ENCODE measurements around the gene PSORS1C2.
"Not testable (repeated sequence)": the region's sequence is repeated elsewhere in the genome, so short reads cannot be mapped to it uniquely, and the experiment has no call there.

Gene PSORS1C2

GRCh38 chr6:31138982-31139381, at the start of gene PSORS1C2:
Gene PSORS1C2 (minus strand): TSS chr6:31139066. CDS start chr6:31139026, 40 bp downstream.
- DNase-seq = no peak

- DNase-seq = no peak
Measured at GRCh38 chr6:31187780-31188194, 48.9 kb upstream of the PSORS1C2 start.

- no peak for DNase-seq
Measured at GRCh38 chr6:31186052-31186734, 47.3 kb upstream of the PSORS1C2 start.

- not testable (repeated sequence) for DNase-seq
Measured at GRCh38 chr6:31185695-31186051, 46.8 kb upstream of the PSORS1C2 start.

- DNase-seq = not testable (repeated sequence)
Measured at GRCh38 chr6:31183859-31184258, 45.0 kb upstream of the PSORS1C2 start.

- DNase-seq = not testable (repeated sequence)
Measured at GRCh38 chr6:31183287-31183686, 44.4 kb upstream of the PSORS1C2 start.

GRCh38 chr6:31180500-31180899, 41.6 kb upstream of the PSORS1C2 start:
- no peak for DNase-seq

- DNase-seq = no peak
Measured at GRCh38 chr6:31179896-31180295, 41.0 kb upstream of the PSORS1C2 start.

- DNase-seq = no peak
Measured at GRCh38 chr6:31179042-31179386, 40.1 kb upstream of the PSORS1C2 start.

GRCh38 chr6:31178143-31179041, 39.5 kb upstream of the PSORS1C2 start:
- DNase-seq = no peak

- no peak for DNase-seq
Measured at GRCh38 chr6:31175971-31176370, 37.1 kb upstream of the PSORS1C2 start.

GRCh38 chr6:31174378-31174777, 35.5 kb upstream of the PSORS1C2 start:
- no peak for DNase-seq

GRCh38 chr6:31173406-31173805, 34.5 kb upstream of the PSORS1C2 start:
- DNase-seq = no peak

GRCh38 chr6:31172973-31173384, 34.1 kb upstream of the PSORS1C2 start:
- DNase-seq = no peak

- no peak for DNase-seq
Measured at GRCh38 chr6:31171931-31172905, 33.4 kb upstream of the PSORS1C2 start.

GRCh38 chr6:31170987-31171671, 32.3 kb upstream of the PSORS1C2 start:
- DNase-seq = no peak

GRCh38 chr6:31170600-31170881, 31.7 kb upstream of the PSORS1C2 start, which contains the start of gene POU5F1:
Gene POU5F1 (minus strand): TSS chr6:31170682. CDS start chr6:31170620, 62 bp downstream.
- DNase-seq = no peak

- DNase-seq = not testable (repeated sequence)
Measured at GRCh38 chr6:31169858-31170599, 31.2 kb upstream of the PSORS1C2 start.

- no peak for DNase-seq
Measured at GRCh38 chr6:31169123-31169857, 30.4 kb upstream of the PSORS1C2 start.

GRCh38 chr6:31168606-31169005, 29.7 kb upstream of the PSORS1C2 start:
- DNase-seq = no peak

- DNase-seq = no peak
Measured at GRCh38 chr6:31165986-31166385, 27.1 kb upstream of the PSORS1C2 start.
